HFFc6 (cell line): Measurements from ENCODE around the gene TTC17. TPM values are rescaled to one million over a fixed set of nuclear protein-coding genes. Genes with fewer than 3 reads are reported as not detected.

Experiments
- DNase-seq: peaks from one replicate; pipeline ENCODE4 v3.0.0-alpha.2; 2018
- H3K27ac Mint-ChIP-seq: 2 replicates; pipeline ENCODE4 v1.8.0; 2020; ENCODE audit warnings: mild to moderate bottlenecking, mixed read lengths
- H3K27me3 Mint-ChIP-seq: 2 replicates; pipeline ENCODE4 v1.8.0; 2021; ENCODE audit warnings: mild to moderate bottlenecking, moderate library complexity, mixed read lengths; ENCODE audit not compliant: insufficient read depth
- H3K36me3 Mint-ChIP-seq: 2 replicates; pipeline ENCODE4 v1.8.0; 2021; ENCODE audit warnings: low read depth, mixed read lengths
- H3K4me1 Mint-ChIP-seq: 2 replicates; pipeline ENCODE4 v1.8.0; 2020; ENCODE audit warnings: low read depth, mixed read lengths
- H3K4me3 Mint-ChIP-seq: 2 replicates; pipeline ENCODE4 v1.8.0; 2020; ENCODE audit warnings: mild to moderate bottlenecking, moderate library complexity, mixed read lengths
- H3K9me3 Mint-ChIP-seq: 2 replicates; pipeline ENCODE4 v1.8.0; 2020; ENCODE audit warnings: mild to moderate bottlenecking, mixed read lengths
- total RNA-seq, 6 experiments: library from RNA; stranded (reverse); fragmentation: NEBNext Ultra II Directional; extraction: Animal tissue kit (Norgen Biotek cat#: 25700); gene quantifications; 2 replicates in 1 of 6; 3 replicates in 5 of 6; pipeline ENCODE4 v1.2.3, GENCODE V29; 2021
- TF ChIP-seq, protein P1 (sequence below): fragments of 200-600 bp; sonication (generic); IDR thresholded peaks from 2 replicates; pipeline ENCODE4 v1.5.0; 2021; ENCODE audit warnings: antibody characterized with exemption, mild to moderate bottlenecking

TTC17 gene
- total RNA-seq, 6 experiments from 2014 or later = 30.1 to 44.5 (median 38.6) TPM

DNA sequence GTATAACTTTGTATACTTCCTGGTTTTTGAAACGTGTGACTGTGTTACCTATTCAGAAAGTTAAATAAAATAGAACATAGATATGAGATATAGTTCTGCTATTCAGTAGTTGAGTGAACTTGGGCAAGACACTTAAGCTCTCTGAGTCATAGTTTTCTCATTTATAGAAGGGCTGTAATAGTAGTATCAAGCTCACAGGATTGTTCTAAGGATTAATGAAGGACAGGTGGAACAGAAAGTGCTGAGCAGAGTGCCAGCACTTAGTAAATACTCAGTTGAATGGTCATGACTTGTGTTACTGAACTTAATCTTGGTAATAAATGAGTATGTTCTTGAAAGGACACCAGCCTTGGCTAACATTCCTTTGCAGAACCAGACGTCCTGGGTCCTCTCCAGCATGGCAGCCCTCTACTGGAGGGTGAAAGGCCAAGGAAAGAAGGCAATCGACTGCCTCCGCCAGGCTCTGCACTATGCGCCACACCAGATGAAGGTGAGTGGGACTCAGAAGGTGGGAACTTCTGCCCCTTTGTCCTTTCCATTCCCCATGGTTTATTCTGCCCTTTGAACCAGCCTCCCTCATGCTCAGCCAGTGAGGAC lies 131.2 kb downstream of the TTC17 start:
- DNase-seq = no peak
- TF ChIP-seq, protein P1, sequence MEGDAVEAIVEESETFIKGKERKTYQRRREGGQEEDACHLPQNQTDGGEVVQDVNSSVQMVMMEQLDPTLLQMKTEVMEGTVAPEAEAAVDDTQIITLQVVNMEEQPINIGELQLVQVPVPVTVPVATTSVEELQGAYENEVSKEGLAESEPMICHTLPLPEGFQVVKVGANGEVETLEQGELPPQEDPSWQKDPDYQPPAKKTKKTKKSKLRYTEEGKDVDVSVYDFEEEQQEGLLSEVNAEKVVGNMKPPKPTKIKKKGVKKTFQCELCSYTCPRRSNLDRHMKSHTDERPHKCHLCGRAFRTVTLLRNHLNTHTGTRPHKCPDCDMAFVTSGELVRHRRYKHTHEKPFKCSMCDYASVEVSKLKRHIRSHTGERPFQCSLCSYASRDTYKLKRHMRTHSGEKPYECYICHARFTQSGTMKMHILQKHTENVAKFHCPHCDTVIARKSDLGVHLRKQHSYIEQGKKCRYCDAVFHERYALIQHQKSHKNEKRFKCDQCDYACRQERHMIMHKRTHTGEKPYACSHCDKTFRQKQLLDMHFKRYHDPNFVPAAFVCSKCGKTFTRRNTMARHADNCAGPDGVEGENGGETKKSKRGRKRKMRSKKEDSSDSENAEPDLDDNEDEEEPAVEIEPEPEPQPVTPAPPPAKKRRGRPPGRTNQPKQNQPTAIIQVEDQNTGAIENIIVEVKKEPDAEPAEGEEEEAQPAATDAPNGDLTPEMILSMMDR = no peak
- Mint-ChIP-seq H3K4me1 (peaks cover 9% of the 10 kb centered on the region; the same call in 1 of the 2 replicates), H3K4me3 (no peak overlapping the region), H3K27me3 (no peaks in the 10 kb centered on the region), H3K27ac (no peak overlapping the region), H3K9me3 (no peaks in the 10 kb centered on the region), H3K36me3 (peaks cover 24% of the 10 kb centered on the region)

DNA sequence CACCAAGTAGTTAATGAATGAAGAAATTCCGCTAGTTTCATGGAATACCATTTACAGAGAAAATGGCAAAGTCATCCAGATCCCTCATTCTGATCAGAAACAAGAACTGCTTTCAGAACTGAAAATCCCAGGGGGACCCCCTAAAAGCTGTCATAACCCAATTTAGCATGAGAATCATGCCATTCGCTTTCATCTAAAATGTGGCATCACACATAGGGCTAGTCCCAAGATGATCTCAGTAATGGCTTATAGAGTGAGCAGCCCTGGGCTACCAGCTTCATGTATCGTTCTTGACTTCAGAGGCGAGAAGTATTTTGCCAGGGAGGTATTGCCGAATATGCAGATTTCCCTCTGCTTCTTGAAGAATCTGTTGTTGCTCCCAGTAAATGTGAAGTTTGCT lies 134.0 kb downstream of the TTC17 start:
- TF ChIP-seq, protein P1 = no peak
- Mint-ChIP-seq H3K27me3 (no peaks in the 10 kb centered on the region), H3K36me3 (peaks cover 18% of the 10 kb centered on the region), H3K27ac (no peak overlapping the region), H3K9me3 (no peaks in the 10 kb centered on the region), H3K4me3 (no peak overlapping the region), H3K4me1 (no peaks in the 10 kb centered on the region)
- DNase-seq = no peak

DNA sequence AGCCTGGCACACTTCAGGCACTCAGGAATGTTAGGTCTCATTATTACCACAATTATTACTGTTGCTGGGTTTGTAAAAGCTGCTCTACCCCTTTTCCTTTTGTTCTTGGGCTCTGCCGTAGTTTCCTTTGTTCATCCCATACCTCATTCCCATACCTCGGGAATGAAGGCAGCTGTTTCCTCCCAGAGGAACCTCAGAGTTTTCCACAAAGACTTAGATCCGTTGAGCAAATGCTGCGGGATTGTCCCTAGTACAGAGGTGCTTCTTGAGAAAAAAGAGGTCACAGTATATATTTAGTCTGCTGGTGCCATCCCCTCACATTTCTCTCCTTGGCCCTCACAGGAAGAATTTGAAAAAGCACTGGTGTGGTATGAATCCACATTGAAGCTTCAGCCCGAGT lies 134.7 kb downstream of the TTC17 start:
- H3K27me3 Mint-ChIP-seq = no peaks in the 10 kb centered on the region
- H3K4me3 Mint-ChIP-seq = no peak overlapping the region
- no peaks in the 10 kb centered on the region for H3K4me1 Mint-ChIP-seq
- no peak overlapping the region for H3K27ac Mint-ChIP-seq
- H3K36me3 Mint-ChIP-seq = peaks cover 17% of the 10 kb centered on the region
- TF ChIP-seq, protein P1 = no peak
- no peaks in the 10 kb centered on the region for H3K9me3 Mint-ChIP-seq
- DNase-seq = no peak

DNA sequence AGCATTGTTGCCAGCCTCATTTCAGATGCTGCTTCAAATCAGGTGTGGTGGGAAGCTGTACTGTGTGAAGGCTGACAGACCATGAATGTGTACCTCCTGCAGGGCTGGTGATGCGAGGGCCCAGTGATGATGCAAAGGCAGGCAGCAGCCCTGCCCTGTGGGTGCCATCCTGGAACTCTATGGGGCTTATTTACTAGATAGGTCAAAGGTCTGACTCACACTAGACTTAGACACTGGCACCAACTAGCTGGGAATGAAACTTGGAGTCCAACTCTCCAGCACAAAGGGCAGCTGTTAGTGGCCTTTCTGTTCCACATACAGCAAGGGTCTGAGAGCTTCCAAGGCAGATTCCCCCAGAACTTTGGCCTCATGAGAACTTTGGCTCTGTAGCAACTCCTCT lies 138.4 kb downstream of the TTC17 start:
- DNase-seq = no peak
- Mint-ChIP-seq H3K9me3 (no peaks in the 10 kb centered on the region), H3K4me3 (no peak overlapping the region), H3K4me1 (no peaks in the 10 kb centered on the region), H3K27ac (no peak overlapping the region), H3K36me3 (no peaks in the 10 kb centered on the region; the same call in none of the 2 replicates), H3K27me3 (peaks cover 6% of the 10 kb centered on the region)
- TF ChIP-seq, protein P1 = no peak

DNA sequence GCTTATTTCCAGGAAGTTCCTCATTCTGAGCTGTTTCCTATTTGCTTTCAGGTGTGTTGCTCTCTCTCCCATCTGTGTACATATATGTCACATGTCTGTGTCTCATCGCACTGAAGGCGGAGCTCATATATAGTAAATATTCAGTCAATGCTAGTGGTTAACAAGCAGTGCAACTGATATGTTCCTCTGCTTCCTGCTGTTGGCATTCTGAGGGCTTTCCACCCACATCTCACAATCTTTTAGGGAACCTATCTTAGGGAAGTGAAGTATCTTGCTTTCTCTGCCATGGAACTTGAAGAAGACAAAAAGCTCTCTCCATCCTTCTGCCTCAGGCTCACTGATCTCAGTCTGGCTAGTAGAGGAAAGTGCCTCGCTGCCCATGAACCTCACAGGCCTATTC lies 139.8 kb downstream of the TTC17 start:
- no peaks in the 10 kb centered on the region for H3K4me1 Mint-ChIP-seq
- peaks cover 6% of the 10 kb centered on the region for H3K27me3 Mint-ChIP-seq
- no peaks in the 10 kb centered on the region for H3K9me3 Mint-ChIP-seq
- H3K27ac Mint-ChIP-seq = no peak overlapping the region
- H3K4me3 Mint-ChIP-seq = no peak overlapping the region
- no peaks in the 10 kb centered on the region; the same call in 1 of the 2 replicates for H3K36me3 Mint-ChIP-seq
- TF ChIP-seq, protein P1 = no peak
- no peak for DNase-seq
